ENCODE results near the gene HPS3.

HPS3 gene

DNA sequence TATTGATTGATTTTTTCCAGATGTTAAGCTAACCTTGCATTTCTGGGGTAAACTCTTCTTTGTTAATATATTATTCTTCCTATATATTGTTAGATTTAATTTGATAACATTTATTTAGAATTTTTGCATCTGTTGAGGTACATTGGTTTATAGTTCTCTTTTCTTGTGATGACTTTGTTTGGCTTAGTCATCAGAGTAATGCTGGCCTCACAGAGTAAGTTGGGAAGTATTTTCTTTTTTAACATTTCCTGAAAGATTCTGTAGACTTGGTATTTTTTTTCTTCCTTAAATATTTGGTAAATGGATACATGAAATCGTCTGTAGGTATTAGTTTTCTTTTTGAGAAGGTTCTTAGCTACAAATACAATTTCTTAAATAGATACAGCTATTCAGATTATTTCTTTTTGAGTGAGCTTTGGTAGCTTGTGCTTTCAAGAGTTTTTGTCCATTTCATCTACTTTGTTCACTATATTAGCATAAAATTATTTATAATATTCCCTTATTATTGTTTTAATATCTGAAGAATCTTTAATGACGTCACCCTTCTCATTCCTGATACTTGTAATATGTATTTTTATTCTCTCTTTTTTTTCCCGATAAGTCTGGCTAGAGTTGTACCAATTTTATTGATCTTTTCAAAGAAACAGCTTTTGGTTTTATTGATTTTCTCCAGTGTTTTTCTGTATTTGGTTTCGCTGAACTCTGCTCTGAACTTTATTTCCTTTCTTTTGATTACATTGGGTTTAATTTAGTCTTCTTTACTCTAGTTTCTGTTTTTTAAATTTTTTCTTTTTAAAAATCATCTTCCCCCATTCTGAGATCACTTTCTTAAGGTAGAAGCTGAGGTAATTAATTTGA, 6.5 kb upstream of the HPS3 start:
- DNase-seq: no peak

DNA sequence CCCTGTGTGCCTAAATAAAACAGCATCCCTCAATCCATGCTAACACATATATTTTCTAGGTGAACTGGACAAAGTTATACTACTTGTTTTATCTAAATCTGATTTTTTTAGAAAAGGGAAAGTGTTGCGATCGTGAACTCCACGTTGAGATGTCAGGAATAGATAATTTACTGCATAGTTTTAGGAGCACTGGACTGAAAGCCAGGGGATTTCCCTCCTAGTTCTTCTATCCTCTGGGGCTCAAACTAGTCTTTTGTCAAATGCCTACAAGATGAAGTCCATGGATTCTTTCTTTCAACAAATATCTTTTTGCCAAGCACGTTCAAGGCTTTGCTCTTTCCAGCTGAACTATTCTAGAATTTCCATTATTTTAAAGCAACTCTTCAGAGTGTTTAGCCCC, 617 bp upstream of the HPS3 start:
- DNase-seq: no peak

DNA sequence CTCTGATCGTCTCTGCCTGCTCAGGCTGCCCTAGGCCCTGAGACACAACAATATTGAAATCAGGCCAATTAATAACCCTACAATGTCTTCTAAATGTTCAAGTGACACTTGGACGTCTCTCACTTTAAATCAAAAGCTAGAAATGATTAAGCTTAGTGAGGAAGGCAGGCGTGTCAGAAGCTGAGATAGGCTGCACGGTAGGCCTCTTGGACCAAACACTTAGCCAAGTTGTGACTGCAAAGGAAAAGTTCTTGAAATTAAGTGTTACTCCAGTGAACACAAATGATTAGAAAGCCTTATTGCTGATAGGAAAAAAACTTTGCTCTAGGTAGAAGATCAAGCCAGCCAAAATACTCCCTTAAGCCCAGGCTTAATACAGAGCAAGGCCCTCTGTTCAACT, 2.2 kb downstream of the HPS3 start:
- DNase-seq: no peak

DNA sequence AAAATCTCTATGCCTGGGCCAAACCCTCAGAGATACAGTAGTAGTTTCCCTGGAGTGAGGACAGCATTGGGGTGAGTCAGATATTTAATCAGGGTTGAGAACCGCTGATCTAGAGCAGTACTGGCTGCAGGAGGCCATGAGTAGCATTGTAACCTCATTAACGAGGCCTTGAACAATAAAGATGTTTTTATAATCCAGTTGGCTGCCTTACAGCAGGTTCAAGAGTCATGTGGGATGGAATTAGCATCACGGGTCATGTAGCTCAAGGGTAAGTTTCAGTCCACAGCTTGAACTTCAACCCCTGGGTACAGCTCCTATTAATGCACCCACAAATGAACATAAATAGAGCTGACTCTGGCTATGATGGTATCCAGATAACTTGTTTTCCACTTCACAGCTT, 5.1 kb downstream of the HPS3 start:
- DNase-seq: no peak

- DNase-seq: no peak
Observed at GRCh38 chr3:149142682-149143081, 13.2 kb downstream of the HPS3 start.

DNA sequence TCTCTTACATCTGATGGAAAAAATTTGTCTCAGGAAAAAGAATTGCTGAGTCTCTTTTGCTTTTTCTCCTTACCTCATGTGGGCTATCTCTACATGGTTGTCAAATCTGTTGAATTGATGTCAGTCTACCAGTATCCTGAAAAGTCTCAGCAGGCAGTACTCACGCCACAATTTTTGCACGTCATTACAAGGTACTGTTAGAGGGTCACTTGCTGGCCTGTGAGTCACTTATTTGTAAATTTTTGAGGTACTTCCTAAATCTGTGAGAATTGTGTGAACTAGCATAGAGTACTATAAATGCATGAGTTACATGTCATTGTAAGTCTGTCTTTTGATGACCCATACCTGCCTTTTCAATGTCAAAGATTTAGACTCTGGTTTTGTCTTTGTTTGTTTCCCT, 15.9 kb downstream of the HPS3 start:
- no peak for DNase-seq

- no peak for DNase-seq
Observed at GRCh38 chr3:149145974-149146373, 16.5 kb downstream of the HPS3 start.

GRCh38 chr3:149150436-149150835, 21.0 kb downstream of the HPS3 start:
- DNase-seq: no peak

- DNase-seq: no peak
Observed at GRCh38 chr3:149151843-149152242, 22.4 kb downstream of the HPS3 start.

DNA sequence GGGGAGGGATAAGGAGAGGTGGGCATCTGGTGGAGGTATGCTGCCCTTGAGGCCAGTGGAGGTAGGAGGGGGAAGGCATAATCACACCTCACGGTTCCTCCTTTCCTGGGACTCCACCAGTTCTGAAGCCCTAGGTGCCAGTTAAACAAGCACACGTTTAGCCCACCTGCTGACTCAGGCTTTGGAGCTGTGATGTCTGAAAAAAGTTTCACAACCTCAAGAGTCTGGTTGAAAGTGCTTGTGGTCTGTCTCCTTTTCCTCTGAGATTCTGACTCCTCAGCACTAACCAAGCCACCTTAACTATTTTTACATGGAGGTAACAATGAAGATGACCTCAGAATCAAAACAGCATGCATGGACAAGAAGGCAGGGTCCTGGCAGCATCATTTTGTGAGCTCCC, 23.0 kb downstream of the HPS3 start:
- DNase-seq: no peak

DNA sequence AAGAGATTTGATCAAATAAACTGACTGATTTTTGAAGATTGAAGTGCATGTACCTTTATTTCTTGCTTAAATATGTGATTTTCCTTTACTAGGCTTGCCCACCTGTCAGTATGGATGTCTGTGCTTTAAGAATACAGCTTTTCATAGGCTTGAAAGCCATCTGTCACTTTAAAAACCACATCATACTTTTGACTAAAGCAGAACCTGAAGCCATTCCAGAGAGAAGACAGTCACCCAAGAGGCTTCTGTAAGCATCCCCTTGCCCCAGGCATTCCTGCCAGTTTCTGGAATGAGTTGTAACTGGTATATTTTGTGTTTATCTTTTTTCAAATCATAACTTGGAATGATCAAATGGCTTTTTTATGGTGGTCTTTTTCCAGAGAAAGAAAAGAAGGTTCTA, 24.0 kb downstream of the HPS3 start:
- DNase-seq: no peak

- no peak for DNase-seq
Observed at GRCh38 chr3:149160754-149161300, 31.4 kb downstream of the HPS3 start.

- DNase-seq: no peak
Observed at GRCh38 chr3:149162007-149162406, 32.6 kb downstream of the HPS3 start.

DNA sequence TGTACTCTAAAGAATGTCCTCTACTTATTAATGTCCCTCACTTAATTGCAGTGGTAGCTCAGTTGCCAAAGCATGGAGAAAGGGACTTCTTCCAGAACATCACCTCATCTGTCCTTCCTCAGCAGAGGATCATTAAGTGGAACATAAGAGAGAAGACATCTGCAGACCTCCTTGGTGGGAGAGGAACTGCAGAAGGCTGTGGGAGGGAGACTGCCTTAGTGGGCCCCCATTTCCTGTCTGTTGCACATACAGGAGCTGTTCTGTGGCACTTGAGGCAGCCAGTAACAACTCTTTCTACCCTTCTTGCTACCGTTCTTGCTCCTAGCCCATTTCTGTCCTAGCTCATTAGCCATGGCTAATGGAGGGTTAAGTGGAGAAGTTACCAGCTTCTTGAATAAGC, 33.6 kb downstream of the HPS3 start:
- DNase-seq: no peak

- no peak for DNase-seq
Observed at GRCh38 chr3:149167898-149168297, 38.5 kb downstream of the HPS3 start.

DNA sequence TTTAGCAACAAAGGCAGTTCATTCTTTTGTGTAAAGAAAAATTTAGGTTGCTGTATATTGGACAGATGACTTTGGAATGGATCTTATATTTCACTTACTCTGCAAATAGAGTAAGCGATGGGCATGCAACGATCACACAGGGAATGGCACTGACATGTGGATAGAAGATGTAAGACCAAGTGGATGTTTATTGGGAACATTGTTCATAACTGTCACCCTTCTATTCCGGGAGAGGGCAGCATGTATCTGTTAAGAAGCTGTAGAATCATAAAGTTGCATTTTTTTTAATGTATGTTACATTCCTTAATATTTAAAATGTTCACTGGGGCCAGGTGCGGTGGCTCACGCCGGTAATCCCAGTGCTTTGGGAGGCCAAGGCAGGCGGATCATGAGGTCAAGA, 41.2 kb downstream of the HPS3 start:
- DNase-seq: no peak

GRCh38 chr3:149174901-149175300, 45.5 kb downstream of the HPS3 start:
- no peak for DNase-seq

DNA sequence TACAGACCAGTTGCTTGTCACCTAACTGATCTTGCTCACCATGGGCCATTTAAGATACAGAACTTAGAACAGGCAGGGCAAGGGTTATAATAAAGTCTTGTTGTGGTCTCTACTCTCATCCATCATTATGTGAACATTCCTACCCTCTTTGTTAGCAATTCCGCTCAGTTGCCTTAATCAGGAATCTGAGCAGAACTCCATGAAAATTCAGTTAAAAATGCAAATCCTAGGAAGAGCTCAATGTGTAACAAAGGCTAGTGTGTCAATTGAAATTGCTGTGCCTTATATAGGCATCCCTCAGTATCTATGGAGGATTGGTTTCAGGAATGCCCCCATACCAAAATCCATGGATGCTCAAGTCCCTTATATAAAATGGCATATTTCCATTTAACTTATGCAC, 47.7 kb downstream of the HPS3 start:
- DNase-seq: no peak

DNA sequence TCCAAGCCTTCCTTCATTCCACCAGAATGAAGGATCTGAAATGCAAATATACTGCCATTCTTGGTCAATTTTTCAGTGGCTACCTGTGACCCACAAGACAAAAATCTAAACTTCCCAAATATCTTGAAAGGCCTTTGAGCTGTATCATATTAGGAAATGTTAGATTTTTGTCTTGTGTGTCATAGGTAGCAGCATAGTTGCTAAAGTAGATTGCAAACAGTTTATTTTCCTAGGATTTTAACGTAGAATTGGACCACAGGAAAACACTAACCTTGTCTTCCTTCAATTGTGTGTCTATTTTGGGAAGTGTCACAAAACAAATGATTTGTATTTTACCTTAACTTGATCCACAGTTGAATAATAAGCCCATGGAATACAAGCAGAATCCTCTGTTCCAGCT, 49.8 kb downstream of the HPS3 start:
- DNase-seq: no peak

GRCh38 chr3:149180057-149180573, 50.7 kb downstream of the HPS3 start:
- no peak for DNase-seq

- no peak for DNase-seq
Observed at GRCh38 chr3:149181182-149181581, 51.7 kb downstream of the HPS3 start.

- DNase-seq: no peak
Observed at GRCh38 chr3:149186219-149186618, 56.8 kb downstream of the HPS3 start.

DNA sequence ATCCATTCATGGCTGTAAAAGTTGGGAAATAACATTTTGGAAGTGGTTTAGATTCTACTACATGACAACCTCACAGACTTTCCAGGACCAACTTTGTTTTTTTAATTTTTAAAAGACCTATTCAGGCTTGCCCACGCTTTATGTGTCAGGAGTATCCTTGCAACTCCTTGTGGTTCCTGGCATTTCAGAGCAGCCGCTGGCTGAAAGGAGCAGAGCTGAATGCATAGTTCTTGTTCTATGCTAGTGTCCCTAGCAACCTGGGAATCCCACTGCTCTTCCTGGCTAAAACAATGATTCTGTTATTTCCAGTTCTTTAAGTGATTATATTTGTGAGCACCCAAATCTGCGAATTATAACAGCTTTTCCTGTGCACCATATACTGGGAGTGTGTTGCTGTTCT, 57.3 kb downstream of the HPS3 start:
- no peak for DNase-seq

- no peak for DNase-seq
Observed at GRCh38 chr3:149188494-149188893, 59.1 kb downstream of the HPS3 start.

DNA sequence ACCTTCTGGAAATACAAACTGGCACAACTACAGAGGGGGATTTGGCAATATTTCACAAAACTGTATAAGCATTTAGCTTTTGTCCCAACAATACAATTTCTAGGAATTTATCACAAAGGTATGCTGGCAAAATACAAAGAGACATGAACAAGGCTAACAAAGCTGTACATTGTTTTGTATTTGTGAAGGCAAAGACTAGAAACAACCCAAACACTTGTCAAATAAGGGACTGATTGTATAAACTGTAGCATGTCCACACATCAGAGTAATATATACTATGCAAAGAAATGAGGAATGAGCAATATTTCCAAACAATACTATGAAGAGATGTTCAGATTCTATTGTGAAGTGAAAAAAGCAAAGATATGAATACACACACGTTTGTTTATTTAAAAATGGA, 65.8 kb downstream of the HPS3 start:
- DNase-seq: no peak
